Measurements from ENCODE around the gene SFXN1.

Gene SFXN1

GRCh38 chr5:175468892-175469291, 9.5 kb upstream of the SFXN1 start:
- H3K36me3 ChIP-seq (ENCODE audit: control insufficient read depth, insufficient read depth, low read length): no peaks in the 10 kb centered on the region
- H3K4me1 ChIP-seq (ENCODE audit: control insufficient read depth, insufficient read depth, low read length): no peaks in the 10 kb centered on the region
- no peaks in the 10 kb centered on the region for H3K27me3 ChIP-seq (ENCODE audit: control insufficient read depth, insufficient read depth, low read length)
- no peak overlapping the region for H3K9ac ChIP-seq (ENCODE audit: low read length)
- H3K9me3 ChIP-seq (ENCODE audit: control insufficient read depth, low read length): no peaks in the 10 kb centered on the region
- H3K4me3 ChIP-seq (ENCODE audit: low read length): no peak overlapping the region

GRCh38 chr5:175469916-175470315, 8.4 kb upstream of the SFXN1 start:
- Histone ChIP-seq H3K9ac (ENCODE audit: low read length) (no peak overlapping the region), H3K4me1 (ENCODE audit: control insufficient read depth, insufficient read depth, low read length) (no peaks in the 10 kb centered on the region)

GRCh38 chr5:175470781-175471180, 7.6 kb upstream of the SFXN1 start:
- no peaks in the 10 kb centered on the region for H3K9me3 ChIP-seq (ENCODE audit: control insufficient read depth, low read length)
- no peak overlapping the region for H3K9ac ChIP-seq (ENCODE audit: low read length)
- no peak overlapping the region for H3K4me3 ChIP-seq (ENCODE audit: low read length)
- H3K4me1 ChIP-seq (ENCODE audit: control insufficient read depth, insufficient read depth, low read length): no peaks in the 10 kb centered on the region
- no peaks in the 10 kb centered on the region for H3K36me3 ChIP-seq (ENCODE audit: control insufficient read depth, insufficient read depth, low read length)
- no peaks in the 10 kb centered on the region for H3K27me3 ChIP-seq (ENCODE audit: control insufficient read depth, insufficient read depth, low read length)

More at GRCh38 chr5:175469916-175470315, 8.4 kb upstream of the SFXN1 start:
- no peaks in the 10 kb centered on the region for H3K27me3 ChIP-seq (ENCODE audit: control insufficient read depth, insufficient read depth, low read length)
- H3K9me3 ChIP-seq (ENCODE audit: control insufficient read depth, low read length): no peaks in the 10 kb centered on the region
- H3K4me3 ChIP-seq (ENCODE audit: low read length): no peak overlapping the region
- no peaks in the 10 kb centered on the region for H3K36me3 ChIP-seq (ENCODE audit: control insufficient read depth, insufficient read depth, low read length)

- Histone ChIP-seq H3K9me3 (ENCODE audit: control insufficient read depth, low read length) (no peaks in the 10 kb centered on the region), H3K36me3 (ENCODE audit: control insufficient read depth, insufficient read depth, low read length) (no peaks in the 10 kb centered on the region), H3K4me3 (ENCODE audit: low read length) (no peak overlapping the region), H3K27me3 (ENCODE audit: control insufficient read depth, insufficient read depth, low read length) (no peaks in the 10 kb centered on the region), H3K4me1 (ENCODE audit: control insufficient read depth, insufficient read depth, low read length) (no peaks in the 10 kb centered on the region), H3K9ac (ENCODE audit: low read length) (no peak overlapping the region)
Measured at GRCh38 chr5:175471196-175471595, 7.2 kb upstream of the SFXN1 start.

- no peaks in the 10 kb centered on the region for H3K9me3 ChIP-seq (ENCODE audit: control insufficient read depth, low read length)
- no peaks in the 10 kb centered on the region for H3K27me3 ChIP-seq (ENCODE audit: control insufficient read depth, insufficient read depth, low read length)
- no peaks in the 10 kb centered on the region for H3K4me1 ChIP-seq (ENCODE audit: control insufficient read depth, insufficient read depth, low read length)
- H3K9ac ChIP-seq (ENCODE audit: low read length): no peak overlapping the region
- H3K4me3 ChIP-seq (ENCODE audit: low read length): no peak overlapping the region
- H3K36me3 ChIP-seq (ENCODE audit: control insufficient read depth, insufficient read depth, low read length): no peaks in the 10 kb centered on the region
Measured at GRCh38 chr5:175471628-175472027, 6.7 kb upstream of the SFXN1 start.

GRCh38 chr5:175472378-175472777, 6.0 kb upstream of the SFXN1 start:
- no peak overlapping the region for H3K9ac ChIP-seq (ENCODE audit: low read length)
- H3K9me3 ChIP-seq (ENCODE audit: control insufficient read depth, low read length): no peaks in the 10 kb centered on the region
- no peak overlapping the region for H3K4me3 ChIP-seq (ENCODE audit: low read length)
- no peaks in the 10 kb centered on the region for H3K36me3 ChIP-seq (ENCODE audit: control insufficient read depth, insufficient read depth, low read length)
- no peaks in the 10 kb centered on the region for H3K4me1 ChIP-seq (ENCODE audit: control insufficient read depth, insufficient read depth, low read length)
- H3K27me3 ChIP-seq (ENCODE audit: control insufficient read depth, insufficient read depth, low read length): no peaks in the 10 kb centered on the region

GRCh38 chr5:175475248-175475647, 3.1 kb upstream of the SFXN1 start:
- Histone ChIP-seq H3K4me1 (ENCODE audit: control insufficient read depth, insufficient read depth, low read length) (no peaks in the 10 kb centered on the region), H3K27me3 (ENCODE audit: control insufficient read depth, insufficient read depth, low read length) (no peaks in the 10 kb centered on the region), H3K9ac (ENCODE audit: low read length) (no peak overlapping the region), H3K36me3 (ENCODE audit: control insufficient read depth, insufficient read depth, low read length) (no peaks in the 10 kb centered on the region), H3K9me3 (ENCODE audit: control insufficient read depth, low read length) (no peaks in the 10 kb centered on the region), H3K4me3 (ENCODE audit: low read length) (no peak overlapping the region)

- Histone ChIP-seq H3K9me3 (ENCODE audit: control insufficient read depth, low read length) (no peaks in the 10 kb centered on the region), H3K4me1 (ENCODE audit: control insufficient read depth, insufficient read depth, low read length) (no peaks in the 10 kb centered on the region), H3K36me3 (ENCODE audit: control insufficient read depth, insufficient read depth, low read length) (no peaks in the 10 kb centered on the region), H3K4me3 (ENCODE audit: low read length) (no peak overlapping the region), H3K9ac (ENCODE audit: low read length) (no peak overlapping the region), H3K27me3 (ENCODE audit: control insufficient read depth, insufficient read depth, low read length) (no peaks in the 10 kb centered on the region)
Measured at GRCh38 chr5:175477440-175477839, 920 bp upstream of the SFXN1 start.

GRCh38 chr5:175478008-175478383, 364 bp upstream of the SFXN1 start:
- Histone ChIP-seq H3K27me3 (ENCODE audit: control insufficient read depth, insufficient read depth, low read length) (no peaks in the 10 kb centered on the region), H3K36me3 (ENCODE audit: control insufficient read depth, insufficient read depth, low read length) (no peaks in the 10 kb centered on the region), H3K4me3 (ENCODE audit: low read length) (no peak overlapping the region), H3K4me1 (ENCODE audit: control insufficient read depth, insufficient read depth, low read length) (no peaks in the 10 kb centered on the region), H3K9ac (ENCODE audit: low read length) (no peak overlapping the region), H3K9me3 (ENCODE audit: control insufficient read depth, low read length) (no peaks in the 10 kb centered on the region)

- Histone ChIP-seq H3K4me1 (ENCODE audit: control insufficient read depth, insufficient read depth, low read length) (no peaks in the 10 kb centered on the region), H3K9ac (ENCODE audit: low read length) (peak overlapping the region; percentile 68), H3K9me3 (ENCODE audit: control insufficient read depth, low read length) (no peaks in the 10 kb centered on the region), H3K36me3 (ENCODE audit: control insufficient read depth, insufficient read depth, low read length) (no peaks in the 10 kb centered on the region), H3K27me3 (ENCODE audit: control insufficient read depth, insufficient read depth, low read length) (no peaks in the 10 kb centered on the region), H3K4me3 (ENCODE audit: low read length) (peak overlapping the region; percentile 64)
Measured at GRCh38 chr5:175479125-175479881, 943 bp downstream of the SFXN1 start.

GRCh38 chr5:175483337-175483736, 5.0 kb downstream of the SFXN1 start:
- Histone ChIP-seq H3K27me3 (ENCODE audit: control insufficient read depth, insufficient read depth, low read length) (no peaks in the 10 kb centered on the region), H3K9me3 (ENCODE audit: control insufficient read depth, low read length) (no peaks in the 10 kb centered on the region)

GRCh38 chr5:175484322-175484721, 6.0 kb downstream of the SFXN1 start:
- Histone ChIP-seq H3K36me3 (ENCODE audit: control insufficient read depth, insufficient read depth, low read length) (no peaks in the 10 kb centered on the region), H3K9me3 (ENCODE audit: control insufficient read depth, low read length) (no peaks in the 10 kb centered on the region), H3K27me3 (ENCODE audit: control insufficient read depth, insufficient read depth, low read length) (no peaks in the 10 kb centered on the region), H3K9ac (ENCODE audit: low read length) (no peak overlapping the region), H3K4me1 (ENCODE audit: control insufficient read depth, insufficient read depth, low read length) (no peaks in the 10 kb centered on the region), H3K4me3 (ENCODE audit: low read length) (no peak overlapping the region)

More at GRCh38 chr5:175483337-175483736, 5.0 kb downstream of the SFXN1 start:
- Histone ChIP-seq H3K9ac (ENCODE audit: low read length) (no peak overlapping the region), H3K36me3 (ENCODE audit: control insufficient read depth, insufficient read depth, low read length) (no peaks in the 10 kb centered on the region), H3K4me1 (ENCODE audit: control insufficient read depth, insufficient read depth, low read length) (no peaks in the 10 kb centered on the region), H3K4me3 (ENCODE audit: low read length) (no peak overlapping the region)

- Histone ChIP-seq H3K9ac (ENCODE audit: low read length) (no peak overlapping the region), H3K9me3 (ENCODE audit: control insufficient read depth, low read length) (no peaks in the 10 kb centered on the region), H3K27me3 (ENCODE audit: control insufficient read depth, insufficient read depth, low read length) (no peaks in the 10 kb centered on the region), H3K36me3 (ENCODE audit: control insufficient read depth, insufficient read depth, low read length) (no peaks in the 10 kb centered on the region), H3K4me1 (ENCODE audit: control insufficient read depth, insufficient read depth, low read length) (no peaks in the 10 kb centered on the region), H3K4me3 (ENCODE audit: low read length) (no peak overlapping the region)
Measured at GRCh38 chr5:175484829-175485228, 6.5 kb downstream of the SFXN1 start.

Data from mucosa of stomach (tissue), 1 donor.